ENCODE measurements around the gene C3.
"Not testable (repeated sequence)": the region's sequence is repeated elsewhere in the genome, so short reads cannot be mapped to it uniquely, and the experiment has no call there.

GRCh38 chr19:6640333-6640732, 80.1 kb downstream of the C3 start:
- not testable (repeated sequence) for TF ChIP-seq GZF1 (CRISPR knock-in tag; IDR thresholded peaks at IDR 0.05); STAT5B (CRISPR knock-in tag; IDR thresholded peaks at IDR 0.05); ZNF768 (CRISPR knock-in tag; IDR thresholded peaks at IDR 0.05); FOSL1 (CRISPR knock-in tag; IDR thresholded peaks at IDR 0.05; ENCODE audit: borderline replicate concordance); HNF4A (CRISPR knock-in tag; IDR thresholded peaks at IDR 0.05); CEBPB (IDR thresholded peaks at IDR 0.05; ENCODE audit: borderline replicate concordance, low read depth, low read length); SP1 (IDR thresholded peaks at IDR 0.05); SP1 (CRISPR knock-in tag; IDR thresholded peaks at IDR 0.05); FOXP1 (IDR thresholded peaks at IDR 0.05); FOXP1 (CRISPR knock-in tag; IDR thresholded peaks at IDR 0.05); ZBTB8A (CRISPR knock-in tag; IDR thresholded peaks at IDR 0.05; ENCODE audit: borderline replicate concordance, low read depth); ZNF670 (CRISPR knock-in tag; IDR thresholded peaks at IDR 0.05; ENCODE audit: borderline replicate concordance); ESRRA (CRISPR knock-in tag; IDR thresholded peaks at IDR 0.05; ENCODE audit: low read depth)
- TF ChIP-seq, protein P1, sequence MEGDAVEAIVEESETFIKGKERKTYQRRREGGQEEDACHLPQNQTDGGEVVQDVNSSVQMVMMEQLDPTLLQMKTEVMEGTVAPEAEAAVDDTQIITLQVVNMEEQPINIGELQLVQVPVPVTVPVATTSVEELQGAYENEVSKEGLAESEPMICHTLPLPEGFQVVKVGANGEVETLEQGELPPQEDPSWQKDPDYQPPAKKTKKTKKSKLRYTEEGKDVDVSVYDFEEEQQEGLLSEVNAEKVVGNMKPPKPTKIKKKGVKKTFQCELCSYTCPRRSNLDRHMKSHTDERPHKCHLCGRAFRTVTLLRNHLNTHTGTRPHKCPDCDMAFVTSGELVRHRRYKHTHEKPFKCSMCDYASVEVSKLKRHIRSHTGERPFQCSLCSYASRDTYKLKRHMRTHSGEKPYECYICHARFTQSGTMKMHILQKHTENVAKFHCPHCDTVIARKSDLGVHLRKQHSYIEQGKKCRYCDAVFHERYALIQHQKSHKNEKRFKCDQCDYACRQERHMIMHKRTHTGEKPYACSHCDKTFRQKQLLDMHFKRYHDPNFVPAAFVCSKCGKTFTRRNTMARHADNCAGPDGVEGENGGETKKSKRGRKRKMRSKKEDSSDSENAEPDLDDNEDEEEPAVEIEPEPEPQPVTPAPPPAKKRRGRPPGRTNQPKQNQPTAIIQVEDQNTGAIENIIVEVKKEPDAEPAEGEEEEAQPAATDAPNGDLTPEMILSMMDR (CRISPR knock-in tag; IDR thresholded peaks at IDR 0.05), result not testable (repeated sequence)
- TF ChIP-seq, protein P2, sequence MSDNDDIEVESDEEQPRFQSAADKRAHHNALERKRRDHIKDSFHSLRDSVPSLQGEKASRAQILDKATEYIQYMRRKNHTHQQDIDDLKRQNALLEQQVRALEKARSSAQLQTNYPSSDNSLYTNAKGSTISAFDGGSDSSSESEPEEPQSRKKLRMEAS (IDR thresholded peaks at IDR 0.05), result not testable (repeated sequence)
- TF ChIP-seq, protein P3, sequence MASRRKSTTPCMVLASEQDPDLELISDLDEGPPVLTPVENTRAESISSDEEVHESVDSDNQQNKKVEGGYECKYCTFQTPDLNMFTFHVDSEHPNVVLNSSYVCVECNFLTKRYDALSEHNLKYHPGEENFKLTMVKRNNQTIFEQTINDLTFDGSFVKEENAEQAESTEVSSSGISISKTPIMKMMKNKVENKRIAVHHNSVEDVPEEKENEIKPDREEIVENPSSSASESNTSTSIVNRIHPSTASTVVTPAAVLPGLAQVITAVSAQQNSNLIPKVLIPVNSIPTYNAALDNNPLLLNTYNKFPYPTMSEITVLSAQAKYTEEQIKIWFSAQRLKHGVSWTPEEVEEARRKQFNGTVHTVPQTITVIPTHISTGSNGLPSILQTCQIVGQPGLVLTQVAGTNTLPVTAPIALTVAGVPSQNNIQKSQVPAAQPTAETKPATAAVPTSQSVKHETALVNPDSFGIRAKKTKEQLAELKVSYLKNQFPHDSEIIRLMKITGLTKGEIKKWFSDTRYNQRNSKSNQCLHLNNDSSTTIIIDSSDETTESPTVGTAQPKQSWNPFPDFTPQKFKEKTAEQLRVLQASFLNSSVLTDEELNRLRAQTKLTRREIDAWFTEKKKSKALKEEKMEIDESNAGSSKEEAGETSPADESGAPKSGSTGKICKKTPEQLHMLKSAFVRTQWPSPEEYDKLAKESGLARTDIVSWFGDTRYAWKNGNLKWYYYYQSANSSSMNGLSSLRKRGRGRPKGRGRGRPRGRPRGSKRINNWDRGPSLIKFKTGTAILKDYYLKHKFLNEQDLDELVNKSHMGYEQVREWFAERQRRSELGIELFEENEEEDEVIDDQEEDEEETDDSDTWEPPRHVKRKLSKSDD (CRISPR knock-in tag; IDR thresholded peaks at IDR 0.05; ENCODE audit: low read depth), result not testable (repeated sequence)
